HG03575 (cell line): ENCODE results near the gene TRPV4.
"Not testable (repeated sequence)": the region's sequence is repeated elsewhere in the genome, so short reads cannot be mapped to it uniquely, and the experiment has no call there.

Experiments
- ATAC-seq: cut with Tn5 transposase; IDR thresholded peaks from one replicate; pipeline ENCODE4 v1.9.1; 2021; ENCODE audit not compliant: unreplicated experiment, insufficient number of reproducible peaks, low FRiP score; ENCODE audit errors: extremely low read depth

TRPV4 gene

DNA sequence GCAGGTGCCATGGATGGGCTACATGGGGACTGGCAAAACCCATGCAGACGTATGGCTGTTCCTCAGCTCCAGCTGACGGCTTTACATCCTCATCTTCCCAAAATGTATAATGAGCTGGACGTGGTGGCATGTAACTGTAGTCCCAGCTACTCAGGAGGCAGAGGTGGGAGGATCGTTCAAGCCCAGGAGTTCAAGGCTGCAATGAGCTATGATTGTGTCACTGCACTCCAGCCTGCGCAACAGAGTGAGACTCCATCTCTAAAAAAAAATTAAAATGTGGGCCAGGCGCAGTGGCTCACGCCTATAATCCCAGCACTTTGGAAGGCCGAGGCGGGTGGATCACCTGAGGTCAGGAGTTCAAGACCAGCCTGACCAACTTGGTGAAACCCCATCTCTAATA, 29.3 kb upstream of the TRPV4 start:
- not testable (repeated sequence) for ATAC-seq

DNA sequence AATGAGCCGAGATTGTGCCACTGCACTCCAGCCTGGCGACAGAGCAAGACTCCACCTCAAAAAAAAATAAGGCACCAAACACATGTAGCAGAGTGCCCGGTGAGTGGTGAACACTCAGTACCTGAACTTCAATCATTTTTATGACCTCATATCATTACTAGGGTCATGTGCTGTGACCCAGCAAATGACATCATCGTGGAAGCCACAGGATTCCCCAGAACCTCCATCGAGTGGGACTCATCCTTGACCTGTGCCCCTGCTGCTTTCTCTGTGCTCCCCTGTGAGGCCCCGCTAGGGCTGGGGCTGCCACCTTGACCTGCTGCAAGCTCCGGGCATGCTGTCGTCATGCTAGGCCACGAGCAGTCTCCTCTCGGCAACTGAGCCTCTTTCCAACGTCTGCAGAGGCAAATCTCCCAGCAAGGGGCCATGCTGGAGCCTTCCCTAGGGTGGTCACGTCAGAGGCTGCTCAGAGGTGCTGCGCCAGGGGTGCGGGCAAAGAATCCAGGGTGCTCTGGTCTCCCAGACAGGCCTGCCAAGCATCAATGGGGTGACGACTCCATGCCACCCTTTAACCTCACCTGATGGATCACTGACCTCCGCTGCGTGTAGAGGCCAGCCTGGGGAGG, 28.6 kb upstream of the TRPV4 start:
- ATAC-seq, result no peak

DNA sequence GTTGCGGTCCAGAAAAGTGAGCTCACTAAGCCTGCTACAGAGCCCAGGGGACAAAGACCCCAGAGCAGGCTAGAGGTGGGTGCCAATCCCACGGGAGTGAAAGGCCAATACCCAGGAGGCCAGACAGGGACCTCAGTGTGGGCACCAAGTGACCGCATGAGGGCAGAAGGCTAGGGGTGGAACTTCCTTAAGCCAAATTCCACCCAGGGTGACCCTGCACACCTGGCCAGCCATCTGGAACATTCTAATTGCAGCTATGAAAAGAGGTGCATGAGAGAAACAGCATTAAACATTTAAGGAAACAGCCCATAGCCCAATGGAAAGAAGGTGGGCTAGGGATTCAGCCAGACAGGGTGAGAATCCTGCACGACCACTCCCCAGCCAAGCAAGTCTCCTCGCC, 27.8 kb upstream of the TRPV4 start:
- ATAC-seq, result no peak

DNA sequence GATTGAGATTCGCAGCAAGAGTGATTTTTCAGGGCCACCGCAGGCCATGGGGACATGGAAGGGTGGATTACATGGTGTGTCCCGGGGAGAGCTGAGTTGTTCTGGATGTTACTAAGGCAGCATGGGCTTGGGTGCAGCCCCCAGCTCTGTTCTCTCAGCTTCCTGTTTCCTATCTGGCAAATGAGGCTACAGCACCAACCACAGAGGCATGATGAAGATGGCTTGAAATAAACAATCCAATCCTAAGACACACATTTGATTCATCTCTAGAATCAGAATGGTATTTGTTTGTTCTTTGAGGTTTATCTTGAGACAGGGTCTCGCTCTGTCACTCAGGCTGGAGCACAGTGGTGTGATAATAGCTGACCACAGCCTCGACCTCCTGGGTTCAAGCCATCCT, 25.6 kb upstream of the TRPV4 start:
- no peak for ATAC-seq

DNA sequence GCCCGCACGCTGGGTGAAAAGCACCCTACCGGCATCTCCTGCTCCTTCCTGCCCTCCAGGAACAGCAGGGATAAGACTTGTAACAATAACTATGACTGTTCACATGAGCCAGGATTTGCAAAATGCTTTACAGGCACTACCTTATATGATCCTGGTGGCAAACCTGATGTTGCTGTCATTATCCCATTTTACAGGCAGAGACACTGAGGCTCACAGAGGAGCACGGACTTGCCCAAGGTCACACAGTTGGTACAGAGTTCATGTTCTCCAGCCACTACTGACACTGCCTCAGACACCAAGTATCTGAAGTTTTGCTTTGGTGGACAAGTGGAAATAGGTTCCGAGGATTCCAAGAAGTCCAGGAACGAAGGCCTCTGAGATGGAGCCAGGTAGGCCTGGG, 24.5 kb upstream of the TRPV4 start:
- no peak for ATAC-seq

DNA sequence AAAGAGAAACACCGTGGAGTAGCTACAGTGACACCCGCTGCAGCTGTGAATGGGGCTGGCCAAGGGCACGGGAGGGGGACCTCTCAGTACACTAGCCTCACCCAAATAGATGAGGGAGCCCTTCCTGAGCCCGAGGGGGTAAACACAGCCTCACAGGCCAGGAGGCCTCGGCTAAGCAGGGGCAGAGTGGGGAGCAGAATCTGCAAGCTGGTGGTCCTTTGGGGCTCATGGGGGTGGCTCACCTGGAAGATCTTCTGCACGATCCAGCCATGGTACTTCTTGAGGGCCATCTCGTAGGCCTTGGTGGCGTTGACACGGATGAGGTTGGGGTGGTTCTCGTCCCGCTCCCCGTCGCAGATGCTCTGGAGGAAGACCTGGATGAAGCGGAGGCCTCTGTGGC, 22.2 kb upstream of the TRPV4 start:
- ATAC-seq, result no peak

DNA sequence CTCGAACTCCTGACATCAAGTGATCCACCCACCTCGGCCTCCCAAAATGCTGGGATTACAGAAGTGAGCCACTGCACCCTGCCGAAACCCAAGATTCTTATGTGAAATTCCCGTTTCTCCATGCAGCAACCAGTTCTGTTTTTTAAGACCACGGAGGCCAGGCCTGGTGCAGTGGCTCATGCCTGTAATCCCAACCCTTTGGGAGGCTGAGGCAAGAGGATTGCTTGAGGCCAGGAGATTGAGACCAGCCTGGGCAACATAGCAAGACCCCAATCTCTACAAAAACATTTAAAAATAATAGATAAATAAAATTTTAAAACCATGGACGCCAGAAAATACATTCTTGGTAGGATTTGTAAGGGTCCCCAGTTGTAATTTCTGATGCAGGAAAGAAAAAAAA, 17.3 kb upstream of the TRPV4 start:
- not testable (repeated sequence) for ATAC-seq

DNA sequence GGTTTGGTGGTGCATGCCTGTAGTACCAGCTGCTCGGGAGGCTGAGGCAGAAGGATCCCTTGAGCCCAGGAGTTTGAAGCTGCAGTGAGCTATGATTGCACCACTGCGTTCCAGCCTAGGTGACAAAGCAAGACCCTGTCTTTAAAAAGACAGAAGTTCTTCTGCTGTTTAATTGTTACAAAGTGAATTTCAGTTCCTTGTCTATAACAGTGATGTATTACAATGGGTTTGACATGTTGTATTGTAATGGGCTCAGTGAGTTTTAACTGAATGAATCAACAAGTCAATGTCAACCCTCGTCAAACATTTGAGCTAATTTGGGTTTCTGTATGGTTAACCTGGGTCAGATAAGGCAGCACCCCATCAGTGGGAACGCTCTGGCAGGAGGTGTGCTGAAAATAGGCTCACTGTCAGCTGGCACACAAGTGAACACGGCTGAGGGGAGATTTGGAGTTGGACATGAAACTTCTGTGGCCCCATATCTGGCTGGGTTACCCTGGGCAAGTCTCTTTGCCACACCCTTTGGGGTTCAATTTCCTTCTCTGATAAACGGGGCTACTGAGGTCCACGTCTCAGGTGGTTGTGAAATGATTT, 14.0 kb upstream of the TRPV4 start:
- ATAC-seq, result no peak

DNA sequence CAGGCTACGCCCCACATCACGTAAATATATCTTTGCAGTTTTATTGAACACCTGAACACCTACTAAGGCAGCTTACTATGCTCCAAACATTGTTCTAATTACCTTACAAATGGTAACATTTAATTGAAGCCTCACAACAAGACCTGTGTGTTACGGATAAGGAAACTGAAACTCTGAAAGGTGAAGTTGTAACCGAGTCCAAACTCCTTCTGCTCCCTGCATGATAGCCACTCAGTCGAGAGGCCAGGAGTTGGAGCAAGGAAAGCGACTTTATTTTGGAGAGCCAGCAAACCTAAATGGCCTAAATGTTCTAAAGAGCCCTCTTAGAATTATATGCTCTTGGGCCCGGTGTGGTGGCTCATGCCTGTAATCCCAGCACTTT, 12.6 kb upstream of the TRPV4 start:
- no peak for ATAC-seq

DNA sequence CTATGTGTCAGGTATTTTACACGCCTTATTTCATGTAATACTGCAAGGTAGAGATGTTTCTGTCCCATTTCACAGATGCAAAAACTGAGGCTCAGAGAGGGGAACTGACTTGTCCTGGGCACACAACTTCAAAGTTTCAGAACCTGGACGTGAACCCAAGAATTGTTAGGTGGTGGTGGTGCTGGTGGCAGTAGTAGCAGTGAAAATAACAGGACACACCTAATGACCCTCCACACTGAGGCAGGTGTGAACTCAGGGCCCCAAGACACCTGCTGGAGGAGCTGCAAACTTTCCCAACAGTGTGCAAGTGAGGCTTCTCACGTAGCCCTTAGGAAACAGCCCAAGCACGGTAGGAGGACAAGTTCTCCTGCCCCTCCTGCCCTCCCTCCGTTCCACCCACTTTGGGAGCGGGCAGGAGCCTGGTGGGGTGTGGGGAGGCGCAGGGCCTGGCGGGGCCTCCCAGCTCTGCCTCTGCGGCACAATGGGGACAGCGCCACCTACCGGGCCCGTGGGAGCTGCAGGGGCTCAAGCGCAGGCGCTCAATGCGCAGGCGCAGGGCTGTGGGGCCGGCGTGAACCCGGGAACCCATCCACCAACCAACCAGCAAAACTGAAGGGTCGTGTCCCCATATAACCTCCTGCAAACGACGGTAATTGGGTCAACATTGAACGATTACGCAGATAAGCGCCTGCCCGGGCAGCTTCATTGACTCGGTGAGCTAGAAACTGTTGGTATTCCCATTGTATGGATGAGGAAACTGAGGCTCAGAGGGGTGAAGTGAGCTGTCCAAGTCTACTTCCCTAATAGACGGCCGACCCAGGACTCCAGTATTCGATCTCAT, 12.0 kb upstream of the TRPV4 start:
- ATAC-seq, result no peak

DNA sequence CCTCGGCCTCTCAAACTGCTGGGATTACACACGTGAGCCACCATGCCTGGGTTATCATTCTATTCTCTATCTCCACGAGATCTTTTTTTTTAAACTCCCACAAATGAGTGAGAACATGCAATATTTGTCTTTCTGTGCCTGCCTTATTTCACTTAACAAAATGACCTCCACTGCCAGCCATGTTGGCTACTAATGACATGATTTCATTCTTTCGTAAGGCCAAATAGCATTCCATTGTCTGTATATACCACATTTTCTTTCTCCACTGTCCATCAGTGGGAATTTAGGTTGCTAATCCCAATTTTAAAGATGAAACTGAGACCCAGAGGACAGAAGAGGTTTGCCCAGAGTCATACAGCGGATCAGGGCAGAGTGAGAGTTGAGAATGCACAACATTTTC, 10.9 kb upstream of the TRPV4 start:
- no peak for ATAC-seq

DNA sequence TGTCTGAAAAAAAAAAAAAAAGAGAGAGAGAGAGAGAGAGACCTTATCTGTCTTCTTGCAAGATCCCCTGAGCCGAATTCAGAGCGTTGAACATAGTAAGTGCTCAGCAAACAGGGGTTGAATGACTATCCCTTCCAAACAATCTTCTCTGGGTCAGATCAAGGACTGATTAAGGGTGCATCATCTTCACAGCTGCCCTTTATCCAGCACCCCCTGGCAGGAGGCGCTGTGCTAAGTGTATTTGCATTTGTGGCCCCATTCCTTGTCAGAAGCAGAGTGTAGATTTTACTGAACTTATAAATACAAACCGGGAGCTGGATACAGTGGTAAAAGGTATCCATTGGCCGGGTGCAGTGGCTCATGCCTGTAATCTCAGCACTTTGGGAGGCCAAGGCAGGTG, 8.8 kb upstream of the TRPV4 start:
- ATAC-seq, result no peak

DNA sequence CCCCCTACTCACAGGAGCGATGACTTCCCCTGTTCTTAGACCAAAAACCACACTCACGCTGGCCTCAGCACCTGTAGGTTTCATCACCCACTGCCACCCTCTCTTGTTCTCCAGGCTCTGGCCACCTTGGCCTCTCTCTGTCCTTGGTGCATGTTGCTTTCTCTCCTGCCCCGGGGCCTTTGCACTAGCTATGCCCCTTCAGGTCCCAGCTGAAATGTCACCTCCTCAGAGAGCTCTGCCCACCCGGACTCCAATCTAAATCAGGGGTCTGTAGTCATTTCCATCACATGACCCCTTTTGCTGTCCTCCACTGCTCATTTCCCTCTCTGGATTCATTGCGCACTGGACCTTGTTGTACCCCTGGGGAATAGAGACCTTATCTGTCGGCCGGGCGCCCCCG, 8.2 kb upstream of the TRPV4 start:
- ATAC-seq, result no peak

DNA sequence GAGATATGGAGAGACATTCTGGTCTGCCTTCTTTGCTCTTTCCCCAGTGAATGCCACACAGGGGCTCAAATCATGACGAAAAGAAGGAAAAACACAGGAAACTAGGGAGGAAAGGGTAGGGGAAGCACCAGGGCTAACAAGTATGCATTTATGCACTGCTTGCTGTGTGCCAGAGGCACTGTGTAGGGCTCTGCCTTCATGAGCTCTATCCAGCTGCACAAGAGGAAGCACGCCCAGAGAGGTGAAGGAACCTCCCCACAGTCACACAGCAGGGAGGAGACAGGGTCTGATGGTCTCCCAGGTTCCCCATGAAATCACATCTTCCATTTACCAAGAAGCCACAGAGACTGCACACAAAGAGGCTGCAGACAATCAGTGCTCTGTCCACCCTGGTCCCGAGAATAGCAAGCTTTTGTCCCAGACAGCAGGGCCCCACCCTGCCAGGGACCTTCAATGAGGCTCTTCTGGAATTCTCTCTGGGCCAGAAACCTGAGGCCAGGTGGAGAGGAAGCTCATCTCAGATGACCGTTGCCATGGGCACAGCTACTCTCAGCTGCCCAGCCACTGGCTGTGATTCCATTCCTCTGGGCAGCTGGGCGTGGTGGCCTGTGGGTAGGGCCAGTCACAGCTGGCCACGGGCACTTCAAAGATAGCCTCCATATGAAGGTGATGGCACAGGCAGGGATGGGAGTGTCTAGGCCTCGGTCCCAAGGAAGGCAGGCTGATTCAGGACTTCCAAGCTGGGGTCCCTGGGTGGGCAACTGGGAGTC, 7.3 kb upstream of the TRPV4 start:
- ATAC-seq, result no peak

DNA sequence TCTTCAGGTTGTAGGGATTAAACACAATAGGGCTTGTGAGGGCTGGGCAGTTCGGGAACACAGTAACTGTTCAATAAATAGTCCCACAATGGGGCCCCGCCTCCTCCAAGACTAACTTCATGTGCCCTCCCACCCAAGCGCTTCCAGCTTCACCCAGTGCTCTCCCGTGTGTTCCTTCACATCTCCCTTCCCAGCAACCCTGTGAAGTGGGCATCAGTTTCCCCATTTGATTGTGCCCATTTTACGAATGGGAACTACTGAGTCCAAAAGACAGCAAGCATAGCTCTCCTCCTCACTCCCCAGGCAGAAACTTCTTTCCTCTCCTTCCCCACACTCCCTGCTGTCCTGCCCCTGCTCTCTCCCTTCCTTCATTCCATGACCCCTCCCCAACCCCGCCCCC, 6.2 kb upstream of the TRPV4 start:
- ATAC-seq, result no peak

DNA sequence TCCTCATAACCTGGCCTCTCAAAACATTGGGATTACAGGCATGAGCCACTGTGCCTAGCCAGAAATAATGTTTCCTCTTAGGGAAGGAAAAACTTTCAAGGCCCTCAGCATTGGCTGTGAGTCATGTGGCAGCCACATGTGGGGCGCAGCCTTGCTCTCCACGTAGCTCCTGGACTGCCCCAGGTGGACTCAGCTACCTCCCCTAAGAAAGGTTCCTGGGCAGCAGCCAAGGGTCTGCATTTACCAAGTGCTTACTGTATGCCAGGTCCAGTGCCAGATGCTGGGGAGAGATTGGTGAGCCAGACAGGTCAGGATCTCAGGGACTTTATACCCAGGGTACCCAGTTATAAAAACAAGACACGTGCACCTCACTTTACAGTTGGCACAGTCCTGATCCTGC, 3.7 kb upstream of the TRPV4 start:
- no peak for ATAC-seq

DNA sequence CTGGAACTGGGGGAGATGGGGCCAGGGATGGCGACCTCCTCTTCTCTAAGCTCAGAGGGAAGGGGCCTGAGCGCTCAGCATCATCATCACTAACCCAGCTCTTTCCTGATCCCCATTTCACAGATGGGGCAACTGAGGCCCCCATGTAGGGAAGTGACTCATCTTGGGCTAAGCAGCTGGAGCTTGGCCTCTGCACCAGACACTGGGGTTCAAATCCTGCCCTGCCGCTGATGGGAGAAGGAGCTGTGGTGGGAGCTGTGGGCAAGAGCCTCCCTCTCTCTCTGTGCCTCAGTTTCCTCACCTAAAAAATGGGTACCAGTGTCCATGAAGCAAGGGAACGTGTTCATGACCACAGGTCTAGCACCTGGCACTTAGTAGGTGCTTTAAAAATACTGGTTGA, 2.6 kb upstream of the TRPV4 start:
- no peak for ATAC-seq

DNA sequence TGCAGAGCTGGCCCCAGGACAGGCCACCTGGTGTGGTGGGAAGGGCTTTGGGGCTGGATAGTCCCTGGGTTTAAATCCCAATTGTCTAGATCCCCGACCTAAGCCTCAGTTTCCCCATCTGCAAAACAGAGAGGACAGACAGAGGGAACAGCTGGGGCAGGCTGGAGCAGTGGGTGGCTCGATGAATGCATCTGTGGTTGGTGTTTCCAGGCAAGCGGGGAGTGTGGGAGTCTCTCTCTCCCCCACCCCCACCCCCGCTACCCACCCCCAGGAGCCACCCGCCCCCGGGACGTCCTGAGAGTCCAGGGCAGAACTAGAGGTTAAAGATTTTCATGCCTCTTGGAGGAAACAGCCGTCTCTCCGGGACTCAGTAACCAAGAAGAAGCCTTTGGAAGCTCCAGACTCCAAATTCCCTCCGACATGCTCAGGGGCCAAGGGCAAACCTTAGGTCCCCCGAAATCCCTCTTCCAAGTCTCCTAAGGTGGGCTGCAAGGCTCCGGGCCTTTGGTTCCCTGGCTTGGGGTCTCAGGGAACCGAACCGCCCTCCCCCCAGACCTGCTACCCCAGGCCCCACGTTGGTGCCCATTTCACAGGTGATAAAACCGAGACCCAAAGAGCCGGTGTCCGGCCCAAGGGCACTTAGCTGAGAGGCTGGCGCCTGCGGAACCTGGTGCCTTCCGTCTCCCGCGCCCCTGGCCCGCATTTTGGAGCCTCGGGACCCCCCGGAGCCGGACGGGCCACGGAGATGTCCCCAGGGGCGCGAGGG, 474 bp downstream of the TRPV4 start:
- no peak for ATAC-seq

DNA sequence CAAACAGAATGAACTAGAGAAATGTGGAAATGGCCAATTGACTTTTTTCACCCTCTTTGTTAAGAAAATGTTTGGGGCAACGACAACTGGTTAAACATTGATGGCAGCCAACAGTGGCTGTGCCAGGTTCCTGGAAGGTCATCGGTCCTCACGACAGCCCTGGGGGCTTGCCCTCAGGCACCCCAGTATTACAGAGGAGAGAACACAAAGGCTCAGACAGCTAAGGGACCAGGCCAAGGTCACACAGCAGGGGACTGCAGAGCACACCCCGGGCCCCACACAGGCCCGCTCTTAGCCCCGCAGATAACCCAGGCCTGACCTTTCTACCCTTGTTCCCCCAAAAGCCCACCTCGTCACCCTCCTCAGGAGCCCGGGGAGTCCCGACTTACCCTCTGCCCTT, 1.3 kb downstream of the TRPV4 start:
- no peak for ATAC-seq
